Thoracic aorta (tissue), 2 donors: ENCODE measurements around the gene FBXW7. TPM values are rescaled to one million over a fixed set of nuclear protein-coding genes. Genes with fewer than 3 reads are reported as not detected.

ENCODE experiments used
- ATAC-seq: fragments of 150-250 bp; one replicate; pipeline ENCODE4 v1.8.0; 2017; ENCODE audit warnings: low read depth; ENCODE audit not compliant: insufficient number of reproducible peaks, low FRiP score
- DNase-seq: peaks from one replicate; pipeline ENCODE4 v3.0.0-alpha.2; 2020; ENCODE audit warnings: low spot score
- H3K27ac ChIP-seq, 2 donors: fragments of 200-600 bp; sonication (generic); 1 replicate in 1 of 2; 2 replicates in 1 of 2; pipeline ENCODE4 v1.5.1; 2016; ENCODE audit warnings: mild to moderate bottlenecking in 2 of 2, moderate library complexity in 2 of 2
- H3K27me3 ChIP-seq: fragments of 200-600 bp; sonication (generic); replicated peaks from 2 replicates; pipeline ENCODE4 v1.6.0; 2016; ENCODE audit warnings: mild to moderate bottlenecking; ENCODE audit not compliant: insufficient read depth
- H3K36me3 ChIP-seq: fragments of 200-600 bp; sonication (generic); one replicate; pipeline ENCODE4 v1.5.1; 2016
- H3K4me1 ChIP-seq, 2 donors: fragments of 200-600 bp; sonication (generic); 1 replicate in 1 of 2; 2 replicates in 1 of 2; pipeline versions ENCODE4 v1.5.1 to v1.6.0; 2016; ENCODE audit warnings: low read depth in 2 of 2, mild to moderate bottlenecking in 1 of 2; ENCODE audit not compliant: control insufficient read depth in 1 of 2
- H3K4me3 ChIP-seq: fragments of 200-600 bp; sonication (generic); 2 replicates; pipeline ENCODE4 v1.5.1; 2016; ENCODE audit warnings: mild to moderate bottlenecking
- H3K9me3 ChIP-seq: fragments of 200-600 bp; sonication (generic); 2 replicates; pipeline ENCODE4 v1.5.1; 2016
- CTCF ChIP-seq: fragments of 200-600 bp; sonication (generic); IDR thresholded peaks from one replicate; pipeline ENCODE4 v1.5.1; 2019; ENCODE audit warnings: antibody characterized with exemption
- total RNA-seq, 2 donors: library from RNA; depleted of rRNA; stranded (reverse); fragments of >200 nt; gene quantifications; one replicate each; pipeline versions ENCODE4 v1.1.0 to v1.2.3, GENCODE V29; 2016

The FBXW7 gene
- total RNA-seq, 2 donors from 2014 or later: 31.5 to 92.6 TPM

GRCh38 chr4:152524427-152524826, 11.5 kb downstream of the FBXW7 start:
- Histone ChIP-seq H3K27me3 (no peaks in the 10 kb centered on the region), H3K4me3 (no peak overlapping the region), H3K36me3 (no peaks in the 10 kb centered on the region), H3K4me1 (no peaks in the 10 kb centered on the region), H3K9me3 (no peaks in the 10 kb centered on the region), H3K27ac (no peak overlapping the region)
- no peak for DNase-seq
- no peak for TF ChIP-seq CTCF
- no peak for ATAC-seq

GRCh38 chr4:152523731-152524130, 12.2 kb downstream of the FBXW7 start:
- Histone ChIP-seq H3K27me3 (no peaks in the 10 kb centered on the region), H3K36me3 (no peaks in the 10 kb centered on the region), H3K4me1 (no peaks in the 10 kb centered on the region), H3K9me3 (no peaks in the 10 kb centered on the region), H3K27ac (no peak overlapping the region), H3K4me3 (no peak overlapping the region)
- TF ChIP-seq CTCF: no peak
- ATAC-seq (no peak), DNase-seq (no peak)

GRCh38 chr4:152522754-152523153, 13.1 kb downstream of the FBXW7 start:
- H3K27me3 ChIP-seq: no peaks in the 10 kb centered on the region
- H3K4me3 ChIP-seq: no peak overlapping the region
- DNase-seq (no peak), ATAC-seq (no peak)
- H3K27ac ChIP-seq: no peak overlapping the region
- no peaks in the 10 kb centered on the region for H3K36me3 ChIP-seq
- H3K9me3 ChIP-seq: no peaks in the 10 kb centered on the region
- H3K4me1 ChIP-seq: no peaks in the 10 kb centered on the region
- no peak for TF ChIP-seq CTCF

- DNase-seq (no peak), ATAC-seq (no peak)
- Histone ChIP-seq H3K4me1 (no peaks in the 10 kb centered on the region), H3K27ac (no peak overlapping the region), H3K4me3 (no peak overlapping the region), H3K36me3 (no peaks in the 10 kb centered on the region), H3K27me3 (no peaks in the 10 kb centered on the region), H3K9me3 (no peaks in the 10 kb centered on the region)
- no peak for TF ChIP-seq CTCF
Measured at GRCh38 chr4:152522245-152522644, 13.6 kb downstream of the FBXW7 start.

GRCh38 chr4:152516156-152516555, 19.7 kb downstream of the FBXW7 start:
- no peaks in the 10 kb centered on the region for H3K36me3 ChIP-seq
- peaks cover 3 to 8% of the 10 kb centered on the region in 2 donors for H3K4me1 ChIP-seq
- H3K27ac ChIP-seq: no peak overlapping the region
- no peaks in the 10 kb centered on the region for H3K9me3 ChIP-seq
- DNase-seq (no peak), ATAC-seq (no peak)
- no peak for TF ChIP-seq CTCF
- no peak overlapping the region for H3K4me3 ChIP-seq
- H3K27me3 ChIP-seq: no peaks in the 10 kb centered on the region
